HepG2 (cell line): ENCODE data around the gene ZFPL1. TPM values are rescaled to one million over a fixed set of nuclear protein-coding genes. Genes with fewer than 3 reads are reported as not detected.
A peak's percentile ranks its signal among the peaks of the same experiment; 100 is the strongest.

Experiments
- ATF1 ChIP-seq: IDR thresholded peaks from 2 replicates; pipeline ENCODE4 v1.6.1; 2016; ENCODE audit warnings: mild to moderate bottlenecking, control low read depth
- EZH2 ChIP-seq: conservative IDR thresholded peaks from 2 replicates; pipeline ENCODE4 v1.6.1; 2012; ENCODE audit warnings: mild to moderate bottlenecking, low read depth, low read length, moderate library complexity
- FOXM1 ChIP-seq: sonication (generic); formaldehyde crosslinking; IDR thresholded peaks from 2 replicates; pipeline ENCODE4 v1.5.0; 2020; ENCODE audit warnings: missing genetic modification reagents
- MAFG ChIP-seq: sonication (generic); formaldehyde crosslinking; IDR thresholded peaks from 2 replicates; pipeline ENCODE4 v1.5.1; 2020; ENCODE audit warnings: mild to moderate bottlenecking, missing genetic modification reagents
- MZF1 ChIP-seq: sonication (generic); formaldehyde crosslinking; IDR thresholded peaks from 2 replicates; pipeline ENCODE4 v1.8.1; 2023; ENCODE audit warnings: mild to moderate bottlenecking, missing genetic modification reagents, borderline replicate concordance
- PRMT3 ChIP-seq: sonication (generic); formaldehyde crosslinking; IDR thresholded peaks from 2 replicates; pipeline ENCODE4 v1.8.1; 2022; ENCODE audit warnings: low read depth, mild to moderate bottlenecking, moderate library complexity, missing genetic modification reagents, borderline replicate concordance
- RFX3 ChIP-seq: IDR thresholded peaks from 2 replicates; pipeline ENCODE4 v1.6.1; 2016; ENCODE audit warnings: missing biosample characterization, missing genetic modification reagents
- SPEN ChIP-seq: sonication (generic); formaldehyde crosslinking; IDR thresholded peaks from 2 replicates; pipeline ENCODE4 v1.5.1; 2020; ENCODE audit warnings: low read depth, mild to moderate bottlenecking, missing genetic modification reagents
- ZFP91 ChIP-seq: sonication (generic); formaldehyde crosslinking; IDR thresholded peaks from 2 replicates; pipeline ENCODE4 v1.9.0; 2022; ENCODE audit warnings: missing genetic modification reagents, mild to moderate bottlenecking, borderline replicate concordance
- ZMYM4 ChIP-seq: sonication (generic); formaldehyde crosslinking; IDR thresholded peaks from 2 replicates; pipeline ENCODE4 v1.8.1; 2023; ENCODE audit warnings: mild to moderate bottlenecking, missing genetic modification reagents
- ZNF460 ChIP-seq: sonication (generic); formaldehyde crosslinking; IDR thresholded peaks from 2 replicates; pipeline ENCODE4 v1.5.1; 2020; ENCODE audit warnings: missing genetic modification reagents, mild to moderate bottlenecking, borderline replicate concordance
- ZNF609 ChIP-seq: sonication (generic); formaldehyde crosslinking; IDR thresholded peaks from 2 replicates; pipeline ENCODE4 v1.4.0; 2020; ENCODE audit warnings: mild to moderate bottlenecking, missing genetic modification reagents, borderline replicate concordance
- polyA plus RNA-seq, 8 experiments: library from polyadenylated mRNA; depleted of rRNA in 3 of 8; stranded (reverse) in 7 of 8; unstranded in 1 of 8; fragments of >200 nt; fragmentation: Illumina TruSeq in 4 of 8; extraction: Trizol in 4 of 8; gene quantifications; 2 replicates each; pipeline versions ENCODE4 v1.2.1 to v1.2.3, GENCODE V29; 2011 to 2016; ENCODE audit warnings: low read depth in 4 of 8, missing spikeins in 1 of 8, mixed read lengths in 1 of 8; ENCODE audit not compliant: insufficient read depth in 1 of 8
- total RNA-seq, 5 experiments: library from RNA; depleted of rRNA; stranded (reverse); fragments of >200 nt; fragmentation: Illumina TruSeq; extraction: Trizol; gene quantifications; 2 replicates each; pipeline ENCODE4 v1.2.3, GENCODE V29; 2016; ENCODE audit warnings: low read depth in 1 of 5
- TF ChIP-seq, protein P1 (sequence below): sonication (generic); formaldehyde crosslinking; IDR thresholded peaks from 2 replicates; pipeline ENCODE4 v1.4.0; 2020; ENCODE audit warnings: mild to moderate bottlenecking, missing genetic modification reagents

ZFPL1 gene
- total and polyA plus RNA-seq, 2 of the 13 experiments (the other 11 are each of a cell fraction or from before 2014, with no cell fraction given) = 32.2 to 56.0 TPM

DNA sequence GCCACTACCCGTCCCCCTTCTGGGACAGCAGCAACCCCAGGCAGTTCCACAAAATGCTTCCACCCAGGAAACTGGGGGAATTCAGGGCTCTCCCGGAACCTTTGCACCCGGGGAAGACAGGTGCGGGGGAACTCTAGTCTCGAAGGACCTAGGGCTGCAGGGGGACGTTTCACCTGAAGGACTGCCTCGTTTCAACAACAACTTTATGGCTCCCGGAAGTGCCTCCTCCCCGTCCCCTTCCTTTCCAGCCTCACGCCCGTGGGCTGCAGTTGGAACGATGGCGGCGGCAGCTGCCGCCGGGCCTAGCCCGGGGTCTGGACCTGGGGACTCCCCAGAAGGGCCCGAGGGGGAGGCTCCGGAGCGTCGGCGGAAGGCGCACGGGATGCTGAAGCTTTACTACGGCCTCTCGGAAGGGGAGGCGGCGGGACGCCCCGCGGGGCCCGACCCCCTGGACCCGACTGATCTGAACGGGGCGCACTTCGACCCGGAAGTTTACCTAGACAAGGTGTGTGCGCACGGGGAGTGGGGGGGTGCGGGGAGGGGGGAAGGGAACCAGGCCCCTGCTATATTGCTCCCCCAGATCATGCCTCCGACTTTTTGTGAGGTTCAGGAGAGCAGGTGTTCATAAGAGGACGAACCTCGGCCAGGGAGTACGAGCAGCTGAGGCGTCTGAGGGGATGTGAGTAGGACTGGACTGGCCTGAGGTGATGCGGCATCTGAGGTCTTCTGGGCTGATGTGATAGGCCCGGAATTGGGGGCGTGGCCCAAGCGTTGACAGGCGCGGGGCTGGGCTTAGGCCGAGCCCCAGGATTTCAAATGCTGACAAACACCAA is 12.2 kb downstream of the ZFPL1 start, which contains the start of gene VPS51 (continued):
- TF ChIP-seq ZNF609 (CRISPR knock-in tag) = peak; percentile 45; the same call in 1 of the 2 replicates
- peak; percentile 91; the same call in 1 of the 2 replicates for TF ChIP-seq SPEN
- TF ChIP-seq ZNF460 (CRISPR knock-in tag) = peak; percentile 55; the same call in 1 of the 2 replicates
- TF ChIP-seq RFX3 (CRISPR knock-in tag) = no peak
- peak; percentile 91 for TF ChIP-seq ZFP91
- no peak for TF ChIP-seq MAFG (CRISPR knock-in tag)
- TF ChIP-seq ATF1 (CRISPR knock-in tag) = peak; percentile 56
- no peak for TF ChIP-seq EZH2
- TF ChIP-seq, protein P1, sequence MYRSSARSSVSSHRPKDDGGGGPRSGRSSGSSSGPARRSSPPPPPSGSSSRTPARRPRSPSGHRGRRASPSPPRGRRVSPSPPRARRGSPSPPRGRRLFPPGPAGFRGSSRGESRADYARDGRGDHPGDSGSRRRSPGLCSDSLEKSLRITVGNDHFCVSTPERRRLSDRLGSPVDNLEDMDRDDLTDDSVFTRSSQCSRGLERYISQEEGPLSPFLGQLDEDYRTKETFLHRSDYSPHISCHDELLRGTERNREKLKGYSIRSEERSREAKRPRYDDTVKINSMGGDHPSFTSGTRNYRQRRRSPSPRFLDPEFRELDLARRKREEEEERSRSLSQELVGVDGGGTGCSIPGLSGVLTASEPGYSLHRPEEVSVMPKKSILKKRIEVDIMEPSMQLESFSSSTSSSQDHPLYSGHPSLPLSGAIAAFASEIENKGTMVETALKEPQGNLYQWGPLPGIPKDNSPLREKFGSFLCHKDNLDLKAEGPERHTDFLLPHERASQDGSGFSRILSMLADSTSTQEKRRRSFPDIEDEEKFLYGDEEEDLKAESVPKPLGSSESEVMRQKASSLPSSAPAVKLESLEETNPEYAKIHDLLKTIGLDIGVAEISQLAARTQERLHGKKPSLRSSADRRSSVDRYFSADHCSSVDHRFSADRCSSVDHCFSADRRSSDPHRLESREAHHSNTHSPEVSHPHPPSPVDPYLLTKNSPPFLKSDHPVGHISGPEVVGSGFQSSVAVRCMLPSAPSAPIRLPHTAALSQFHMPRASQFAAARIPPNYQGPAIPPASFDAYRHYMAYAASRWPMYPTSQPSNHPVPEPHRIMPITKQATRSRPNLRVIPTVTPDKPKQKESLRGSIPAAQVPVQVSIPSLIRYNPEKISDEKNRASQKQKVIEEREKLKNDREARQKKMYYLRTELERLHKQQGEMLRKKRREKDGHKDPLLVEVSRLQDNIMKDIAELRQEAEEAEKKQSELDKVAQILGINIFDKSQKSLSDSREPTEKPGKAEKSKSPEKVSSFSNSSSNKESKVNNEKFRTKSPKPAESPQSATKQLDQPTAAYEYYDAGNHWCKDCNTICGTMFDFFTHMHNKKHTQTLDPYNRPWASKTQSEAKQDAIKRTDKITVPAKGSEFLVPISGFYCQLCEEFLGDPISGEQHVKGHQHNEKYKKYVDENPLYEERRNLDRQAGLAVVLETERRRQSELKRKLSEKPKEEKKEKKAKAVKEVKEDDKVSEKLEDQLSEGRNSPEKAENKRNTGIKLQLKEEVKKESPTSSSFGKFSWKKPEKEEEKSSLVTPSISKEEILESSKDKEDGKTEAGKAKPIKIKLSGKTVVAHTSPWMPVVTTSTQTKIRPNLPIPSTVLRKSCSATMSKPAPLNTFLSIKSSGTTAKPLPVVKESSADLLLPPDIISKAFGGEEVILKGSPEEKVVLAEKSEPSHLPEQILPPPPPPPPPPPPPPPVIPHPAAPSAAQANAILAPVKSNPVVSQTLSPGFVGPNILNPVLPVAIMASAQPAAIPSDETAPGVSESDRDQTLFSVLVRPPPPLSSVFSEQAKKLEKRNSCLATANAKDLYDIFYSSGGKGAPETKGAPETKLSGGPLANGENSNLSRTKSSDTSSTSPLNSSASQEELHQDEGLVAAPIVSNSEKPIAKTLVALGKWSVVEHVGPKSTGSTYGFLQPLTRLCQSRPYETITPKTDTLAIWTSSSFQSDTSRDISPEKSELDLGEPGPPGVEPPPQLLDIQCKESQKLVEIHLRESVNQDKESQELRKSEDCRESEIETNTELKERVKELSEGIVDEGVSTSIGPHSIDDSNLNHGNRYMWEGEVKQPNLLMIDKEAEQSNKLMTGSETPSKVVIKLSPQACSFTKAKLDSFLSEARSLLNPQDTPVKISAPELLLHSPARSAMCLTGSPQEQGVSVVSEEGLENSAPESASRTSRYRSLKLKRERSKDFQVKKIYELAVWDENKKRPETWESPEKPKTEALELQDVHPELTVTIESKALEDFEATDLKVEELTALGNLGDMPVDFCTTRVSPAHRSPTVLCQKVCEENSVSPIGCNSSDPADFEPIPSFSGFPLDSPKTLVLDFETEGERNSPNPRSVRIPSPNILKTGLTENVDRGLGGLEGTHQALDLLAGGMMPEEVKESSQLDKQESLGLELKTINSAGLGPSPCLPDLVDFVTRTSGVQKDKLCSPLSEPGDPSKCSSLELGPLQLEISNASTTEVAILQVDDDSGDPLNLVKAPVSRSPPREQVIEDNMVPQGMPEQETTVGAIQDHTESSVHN (CRISPR knock-in tag) = 0 out of 2 replicates have a peak, but pooled peaks have one; percentile 48
- no peak for TF ChIP-seq FOXM1 (CRISPR knock-in tag)
- TF ChIP-seq ZMYM4 (CRISPR knock-in tag) = 0 out of 2 replicates have a peak, but pooled peaks have one; percentile 40
- 0 out of 2 replicates have a peak, but pooled peaks have one; percentile 44 for TF ChIP-seq MZF1 (CRISPR knock-in tag)
- TF ChIP-seq PRMT3 (CRISPR knock-in tag) = no peak
